ENCODE data around the gene RACGAP1.

Gene RACGAP1

DNA sequence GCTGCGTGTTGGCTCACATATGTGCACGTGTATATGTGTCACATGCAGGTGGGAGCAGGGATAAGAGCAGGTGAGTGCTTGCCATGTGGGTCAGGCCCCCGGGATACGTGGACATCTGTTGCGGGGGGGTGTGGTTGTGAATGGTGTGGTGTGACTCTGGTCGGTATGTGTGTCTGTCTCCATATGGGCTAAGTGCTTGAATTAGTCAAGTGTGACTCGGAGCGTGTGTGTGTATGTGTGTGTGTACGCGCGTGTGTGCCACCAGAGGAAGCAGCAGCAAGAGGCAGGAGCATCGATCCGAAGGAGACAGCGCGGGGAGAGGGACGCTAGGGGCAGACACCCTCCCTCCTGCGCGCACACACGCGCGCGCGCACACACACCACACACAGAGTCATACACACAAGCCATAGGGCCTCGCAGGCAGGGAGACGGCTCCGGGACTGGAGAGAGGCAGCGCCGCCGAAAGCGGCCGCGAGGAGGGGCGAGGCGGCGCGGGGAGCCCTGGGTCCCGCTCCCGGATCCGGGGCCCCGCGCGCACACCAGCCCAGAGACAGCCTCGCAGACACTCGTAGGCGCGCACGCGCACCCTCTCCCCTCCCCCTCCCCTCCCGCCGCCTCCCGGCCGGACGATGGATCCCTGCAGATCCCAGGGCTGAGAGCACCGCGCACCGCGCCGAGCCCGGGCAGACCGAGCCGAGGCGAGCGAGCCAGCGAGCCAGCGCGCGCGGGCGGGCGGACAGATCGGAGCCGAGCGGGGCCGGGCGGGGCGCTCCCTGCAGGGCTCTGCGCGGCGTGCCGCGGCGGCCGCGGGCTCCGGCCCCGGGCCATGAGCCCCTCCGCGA, 31.9 kb upstream of the RACGAP1 start, which contains the start of gene ASIC1:
Gene ASIC1, plus strand, starts transcription at position 597 of the 842 bp plus-strand sequence. CDS start 1,171 bp downstream, outside the sequence.
- peak; percentile 84 for ATAC-seq
- TF ChIP-seq ISL1 (CRISPR knock-in tag; IDR thresholded peaks at IDR 0.05), result no peak
- TF ChIP-seq ZNF8 (CRISPR knock-in tag; IDR thresholded peaks at IDR 0.05), result no peak
- no peak for TF ChIP-seq PPARA (CRISPR knock-in tag; IDR thresholded peaks at IDR 0.05; ENCODE audit: borderline replicate concordance)

DNA sequence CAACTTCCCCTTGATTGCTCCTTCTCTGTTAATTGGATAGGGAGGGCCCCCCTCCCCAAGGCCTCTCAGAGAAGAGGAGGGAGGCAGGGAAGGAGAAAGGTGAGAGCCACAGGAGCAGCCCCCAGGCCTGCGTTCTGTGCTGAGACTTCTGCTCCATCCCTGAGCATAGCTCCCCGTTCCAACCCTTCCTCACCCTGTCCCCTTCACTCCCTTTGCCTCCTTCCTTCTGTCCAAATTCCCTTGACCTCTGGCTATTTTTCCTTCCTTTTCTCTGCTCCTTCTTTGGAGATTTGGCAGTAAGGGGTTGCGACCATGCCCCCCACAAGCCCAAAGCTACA, 31.3 kb upstream of the RACGAP1 start:
- no peak for ATAC-seq
- TF ChIP-seq, protein P1, sequence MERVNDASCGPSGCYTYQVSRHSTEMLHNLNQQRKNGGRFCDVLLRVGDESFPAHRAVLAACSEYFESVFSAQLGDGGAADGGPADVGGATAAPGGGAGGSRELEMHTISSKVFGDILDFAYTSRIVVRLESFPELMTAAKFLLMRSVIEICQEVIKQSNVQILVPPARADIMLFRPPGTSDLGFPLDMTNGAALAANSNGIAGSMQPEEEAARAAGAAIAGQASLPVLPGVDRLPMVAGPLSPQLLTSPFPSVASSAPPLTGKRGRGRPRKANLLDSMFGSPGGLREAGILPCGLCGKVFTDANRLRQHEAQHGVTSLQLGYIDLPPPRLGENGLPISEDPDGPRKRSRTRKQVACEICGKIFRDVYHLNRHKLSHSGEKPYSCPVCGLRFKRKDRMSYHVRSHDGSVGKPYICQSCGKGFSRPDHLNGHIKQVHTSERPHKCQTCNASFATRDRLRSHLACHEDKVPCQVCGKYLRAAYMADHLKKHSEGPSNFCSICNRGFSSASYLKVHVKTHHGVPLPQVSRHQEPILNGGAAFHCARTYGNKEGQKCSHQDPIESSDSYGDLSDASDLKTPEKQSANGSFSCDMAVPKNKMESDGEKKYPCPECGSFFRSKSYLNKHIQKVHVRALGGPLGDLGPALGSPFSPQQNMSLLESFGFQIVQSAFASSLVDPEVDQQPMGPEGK (CRISPR knock-in tag; IDR thresholded peaks at IDR 0.05; ENCODE audit: borderline replicate concordance), result no peak
- TF ChIP-seq ZC3H10 (CRISPR knock-in tag; IDR thresholded peaks at IDR 0.05) (no peak), ARNTL (CRISPR knock-in tag; IDR thresholded peaks at IDR 0.05; ENCODE audit: borderline replicate concordance, low read depth) (no peak), ZNF8 (CRISPR knock-in tag; IDR thresholded peaks at IDR 0.05) (no peak), SNAI2 (CRISPR knock-in tag; IDR thresholded peaks at IDR 0.05) (no peak), ESRRG (CRISPR knock-in tag; IDR thresholded peaks at IDR 0.05) (no peak)
- TF ChIP-seq, protein P2, sequence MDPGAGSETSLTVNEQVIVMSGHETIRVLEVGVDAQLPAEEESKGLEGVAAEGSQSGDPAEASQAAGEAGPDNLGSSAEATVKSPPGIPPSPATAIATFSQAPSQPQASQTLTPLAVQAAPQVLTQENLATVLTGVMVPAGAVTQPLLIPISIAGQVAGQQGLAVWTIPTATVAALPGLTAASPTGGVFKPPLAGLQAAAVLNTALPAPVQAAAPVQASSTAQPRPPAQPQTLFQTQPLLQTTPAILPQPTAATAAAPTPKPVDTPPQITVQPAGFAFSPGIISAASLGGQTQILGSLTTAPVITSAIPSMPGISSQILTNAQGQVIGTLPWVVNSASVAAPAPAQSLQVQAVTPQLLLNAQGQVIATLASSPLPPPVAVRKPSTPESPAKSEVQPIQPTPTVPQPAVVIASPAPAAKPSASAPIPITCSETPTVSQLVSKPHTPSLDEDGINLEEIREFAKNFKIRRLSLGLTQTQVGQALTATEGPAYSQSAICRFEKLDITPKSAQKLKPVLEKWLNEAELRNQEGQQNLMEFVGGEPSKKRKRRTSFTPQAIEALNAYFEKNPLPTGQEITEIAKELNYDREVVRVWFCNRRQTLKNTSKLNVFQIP (CRISPR knock-in tag; IDR thresholded peaks at IDR 0.05; ENCODE audit: borderline replicate concordance, low read depth), result no peak

DNA sequence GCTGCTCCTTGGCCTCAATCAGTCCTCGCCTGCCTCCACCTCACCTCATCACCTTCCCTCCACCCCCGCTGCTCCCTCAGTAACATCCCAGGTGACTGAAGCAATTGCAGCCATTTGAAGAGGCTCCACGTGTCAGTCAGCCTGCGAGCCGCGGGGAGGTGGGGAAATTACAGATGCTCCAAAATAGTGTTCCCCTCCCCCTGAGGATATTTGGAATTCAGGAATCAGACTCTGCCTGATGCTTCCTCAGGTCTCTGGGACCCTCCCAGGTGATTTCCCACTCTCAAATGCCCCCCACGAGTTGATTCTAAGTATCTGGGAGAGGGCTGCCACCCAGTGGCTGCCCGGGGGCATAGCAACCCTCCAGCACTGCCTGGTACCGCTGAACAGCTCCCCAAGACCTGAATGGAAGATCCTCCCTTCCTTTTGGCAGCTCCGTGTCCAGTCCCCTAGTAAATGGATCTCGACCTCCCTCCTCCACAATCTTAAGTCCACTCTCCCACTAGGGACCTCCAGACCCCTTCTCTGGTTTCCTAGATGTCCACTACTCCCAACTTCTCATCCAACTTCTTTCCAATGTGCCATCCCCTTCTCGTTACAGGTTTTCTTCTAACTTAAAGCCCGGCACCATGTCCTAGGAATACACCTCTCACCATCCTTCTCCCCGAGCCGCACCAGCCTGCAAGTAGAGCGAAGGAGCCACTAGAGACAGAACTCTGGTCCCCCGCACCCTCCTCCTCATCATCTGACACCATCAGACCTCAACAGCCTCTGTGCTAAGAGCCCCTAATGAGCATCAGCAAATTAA, 30.7 kb upstream of the RACGAP1 start:
- ATAC-seq, result peak; percentile 65
- TF ChIP-seq BACH2 (CRISPR knock-in tag; IDR thresholded peaks at IDR 0.05; ENCODE audit: borderline replicate concordance) (no peak), TOX (CRISPR knock-in tag; IDR thresholded peaks at IDR 0.05; ENCODE audit: borderline replicate concordance) (no peak), ZC3H10 (CRISPR knock-in tag; IDR thresholded peaks at IDR 0.05) (no peak), OSR1 (CRISPR knock-in tag; IDR thresholded peaks at IDR 0.05) (no peak)
- TF ChIP-seq, protein P3, sequence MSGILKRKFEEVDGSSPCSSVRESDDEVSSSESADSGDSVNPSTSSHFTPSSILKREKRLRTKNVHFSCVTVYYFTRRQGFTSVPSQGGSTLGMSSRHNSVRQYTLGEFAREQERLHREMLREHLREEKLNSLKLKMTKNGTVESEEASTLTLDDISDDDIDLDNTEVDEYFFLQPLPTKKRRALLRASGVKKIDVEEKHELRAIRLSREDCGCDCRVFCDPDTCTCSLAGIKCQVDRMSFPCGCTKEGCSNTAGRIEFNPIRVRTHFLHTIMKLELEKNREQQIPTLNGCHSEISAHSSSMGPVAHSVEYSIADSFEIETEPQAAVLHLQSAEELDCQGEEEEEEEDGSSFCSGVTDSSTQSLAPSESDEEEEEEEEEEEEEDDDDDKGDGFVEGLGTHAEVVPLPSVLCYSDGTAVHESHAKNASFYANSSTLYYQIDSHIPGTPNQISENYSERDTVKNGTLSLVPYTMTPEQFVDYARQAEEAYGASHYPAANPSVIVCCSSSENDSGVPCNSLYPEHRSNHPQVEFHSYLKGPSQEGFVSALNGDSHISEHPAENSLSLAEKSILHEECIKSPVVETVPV (CRISPR knock-in tag; IDR thresholded peaks at IDR 0.05), result no peak

DNA sequence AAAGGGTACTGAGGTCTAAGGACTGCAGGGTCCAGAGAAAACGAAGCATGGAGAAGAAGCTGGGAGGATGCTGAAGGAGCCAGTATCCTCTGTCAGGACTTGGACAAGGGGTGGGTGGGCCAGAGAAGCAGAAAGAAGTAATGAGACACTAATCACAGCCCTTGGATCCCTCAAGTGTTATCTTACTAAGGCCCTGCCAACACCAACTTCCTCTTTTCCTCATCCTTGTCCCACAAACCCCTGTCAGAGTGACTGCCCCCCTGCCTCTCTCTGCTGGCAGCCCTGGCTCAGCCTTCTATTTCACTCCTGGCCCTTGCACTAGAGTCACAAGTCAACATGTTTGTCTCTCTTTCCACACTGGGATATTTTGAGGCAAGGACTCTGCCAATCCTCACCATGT, 28.3 kb upstream of the RACGAP1 start:
- TF ChIP-seq BACH2 (CRISPR knock-in tag; IDR thresholded peaks at IDR 0.05; ENCODE audit: borderline replicate concordance) (no peak), ZC3H10 (CRISPR knock-in tag; IDR thresholded peaks at IDR 0.05) (no peak), CSDC2 (CRISPR knock-in tag; IDR thresholded peaks at IDR 0.05) (no peak), ZNF70 (CRISPR knock-in tag; IDR thresholded peaks at IDR 0.05) (no peak), ISL1 (CRISPR knock-in tag; IDR thresholded peaks at IDR 0.05) (no peak), ZFP30 (CRISPR knock-in tag; IDR thresholded peaks at IDR 0.05) (no peak), ZFP3 (CRISPR knock-in tag; IDR thresholded peaks at IDR 0.05) (no peak)
- TF ChIP-seq, protein P4, sequence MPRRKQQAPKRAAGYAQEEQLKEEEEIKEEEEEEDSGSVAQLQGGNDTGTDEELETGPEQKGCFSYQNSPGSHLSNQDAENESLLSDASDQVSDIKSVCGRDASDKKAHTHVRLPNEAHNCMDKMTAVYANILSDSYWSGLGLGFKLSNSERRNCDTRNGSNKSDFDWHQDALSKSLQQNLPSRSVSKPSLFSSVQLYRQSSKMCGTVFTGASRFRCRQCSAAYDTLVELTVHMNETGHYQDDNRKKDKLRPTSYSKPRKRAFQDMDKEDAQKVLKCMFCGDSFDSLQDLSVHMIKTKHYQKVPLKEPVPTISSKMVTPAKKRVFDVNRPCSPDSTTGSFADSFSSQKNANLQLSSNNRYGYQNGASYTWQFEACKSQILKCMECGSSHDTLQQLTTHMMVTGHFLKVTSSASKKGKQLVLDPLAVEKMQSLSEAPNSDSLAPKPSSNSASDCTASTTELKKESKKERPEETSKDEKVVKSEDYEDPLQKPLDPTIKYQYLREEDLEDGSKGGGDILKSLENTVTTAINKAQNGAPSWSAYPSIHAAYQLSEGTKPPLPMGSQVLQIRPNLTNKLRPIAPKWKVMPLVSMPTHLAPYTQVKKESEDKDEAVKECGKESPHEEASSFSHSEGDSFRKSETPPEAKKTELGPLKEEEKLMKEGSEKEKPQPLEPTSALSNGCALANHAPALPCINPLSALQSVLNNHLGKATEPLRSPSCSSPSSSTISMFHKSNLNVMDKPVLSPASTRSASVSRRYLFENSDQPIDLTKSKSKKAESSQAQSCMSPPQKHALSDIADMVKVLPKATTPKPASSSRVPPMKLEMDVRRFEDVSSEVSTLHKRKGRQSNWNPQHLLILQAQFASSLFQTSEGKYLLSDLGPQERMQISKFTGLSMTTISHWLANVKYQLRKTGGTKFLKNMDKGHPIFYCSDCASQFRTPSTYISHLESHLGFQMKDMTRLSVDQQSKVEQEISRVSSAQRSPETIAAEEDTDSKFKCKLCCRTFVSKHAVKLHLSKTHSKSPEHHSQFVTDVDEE (CRISPR knock-in tag; IDR thresholded peaks at IDR 0.05), result no peak
- TF ChIP-seq, protein P2 (CRISPR knock-in tag; IDR thresholded peaks at IDR 0.05; ENCODE audit: borderline replicate concordance, low read depth), result no peak
- ATAC-seq, result no peak
